ENCODE results near the gene TSKS.
A peak's percentile ranks its signal among the peaks of the same experiment; 100 is the strongest.

TSKS gene

GRCh38 chr19:49749055-49749716 lies 13.9 kb downstream of the TSKS start:
- Histone ChIP-seq H2BK120ac (ENCODE audit: low read depth, low read length) (no peak overlapping the region), H2BK15ac (replicated peaks; ENCODE audit: low read depth) (no peak overlapping the region), H3K23ac (ENCODE audit: low read length) (no peak overlapping the region), H3K56ac (ENCODE audit: low read length) (no peak overlapping the region), H3K18ac (ENCODE audit: low read length) (no peak overlapping the region), H3K27ac (ENCODE audit: low read depth, low read length) (no peak overlapping the region), H3K79me1 (ENCODE audit: low read length) (no peaks in the 10 kb centered on the region), H3K36me3 (ENCODE audit: control insufficient read depth, insufficient read depth, low read length) (no peaks in the 10 kb centered on the region), H3K4me3 (ENCODE audit: low read length) (no peak overlapping the region), H3K79me2 (ENCODE audit: control insufficient read depth, insufficient read depth, low read length) (no peaks in the 10 kb centered on the region), H2BK5ac (ENCODE audit: low read length) (no peak overlapping the region), H3K4ac (ENCODE audit: low read depth, low read length) (no peak overlapping the region), H3K9ac (ENCODE audit: low read length) (no peak overlapping the region), H2AK5ac (ENCODE audit: low read length) (no peak overlapping the region), H4K5ac (ENCODE audit: low read length) (no peak overlapping the region), H4K8ac (ENCODE audit: low read depth, low read length) (no peak overlapping the region), H3K27me3 (ENCODE audit: insufficient read depth, low read length, poor library complexity) (no peaks in the 10 kb centered on the region), H3K4me1 (ENCODE audit: control insufficient read depth, low read depth, low read length) (peaks cover 2% of the 10 kb centered on the region), H3K4me2 (ENCODE audit: low read length) (no peak overlapping the region)
- no CpG with 5 or more reads among the region's 6 CpGs for WGBS (ENCODE audit: extremely low coverage, insufficient coverage, low lambda C conversion rate)
- peak; percentile 55 for DNase-seq

GRCh38 chr19:49746206-49746958 lies 16.7 kb downstream of the TSKS start:
- peak overlapping the region; percentile 29 for H3K56ac ChIP-seq (ENCODE audit: low read length)
- H3K18ac ChIP-seq (ENCODE audit: low read length) = no peak overlapping the region
- H3K9ac ChIP-seq (ENCODE audit: low read length) = peak overlapping the region; percentile 6
- H2BK5ac ChIP-seq (ENCODE audit: low read length) = no peak overlapping the region
- H4K8ac ChIP-seq (ENCODE audit: low read depth, low read length) = no peak overlapping the region
- no peak overlapping the region for H2AK5ac ChIP-seq (ENCODE audit: low read length)
- no peak overlapping the region for H3K27ac ChIP-seq (ENCODE audit: low read depth, low read length)
- no peak overlapping the region for H4K5ac ChIP-seq (ENCODE audit: low read length)
- no peaks in the 10 kb centered on the region for H3K27me3 ChIP-seq (ENCODE audit: insufficient read depth, low read length, poor library complexity)
- no peaks in the 10 kb centered on the region for H3K79me1 ChIP-seq (ENCODE audit: low read length)
- no peak overlapping the region for H2BK120ac ChIP-seq (ENCODE audit: low read depth, low read length)
- no peak overlapping the region for H3K4me3 ChIP-seq (ENCODE audit: low read length)
- no peak overlapping the region for H2BK15ac ChIP-seq (replicated peaks; ENCODE audit: low read depth)
- H3K4me2 ChIP-seq (ENCODE audit: low read length) = no peak overlapping the region
- no peak overlapping the region for H3K4ac ChIP-seq (ENCODE audit: low read depth, low read length)
- H3K23ac ChIP-seq (ENCODE audit: low read length) = no peak overlapping the region
- DNase-seq = peak; percentile 94
- no peaks in the 10 kb centered on the region for H3K79me2 ChIP-seq (ENCODE audit: control insufficient read depth, insufficient read depth, low read length)
- no peaks in the 10 kb centered on the region for H3K36me3 ChIP-seq (ENCODE audit: control insufficient read depth, insufficient read depth, low read length)
- WGBS (ENCODE audit: extremely low coverage, insufficient coverage, low lambda C conversion rate) = no CpG with 5 or more reads among the region's 52 CpGs
- peaks cover 1% of the 10 kb centered on the region for H3K4me1 ChIP-seq (ENCODE audit: control insufficient read depth, low read depth, low read length)

GRCh38 chr19:49744946-49745381 lies 18.1 kb downstream of the TSKS start:
- no peak overlapping the region for H2BK5ac ChIP-seq (ENCODE audit: low read length)
- no peak overlapping the region for H2BK15ac ChIP-seq (replicated peaks; ENCODE audit: low read depth)
- H3K36me3 ChIP-seq (ENCODE audit: control insufficient read depth, insufficient read depth, low read length) = no peaks in the 10 kb centered on the region
- no peak overlapping the region for H4K8ac ChIP-seq (ENCODE audit: low read depth, low read length)
- no peaks in the 10 kb centered on the region for H3K27me3 ChIP-seq (ENCODE audit: insufficient read depth, low read length, poor library complexity)
- H3K4me2 ChIP-seq (ENCODE audit: low read length) = no peak overlapping the region
- no peaks in the 10 kb centered on the region for H3K4me1 ChIP-seq (ENCODE audit: control insufficient read depth, low read depth, low read length)
- no peak overlapping the region for H2AK5ac ChIP-seq (ENCODE audit: low read length)
- no peaks in the 10 kb centered on the region for H3K79me2 ChIP-seq (ENCODE audit: control insufficient read depth, insufficient read depth, low read length)
- no peak overlapping the region for H3K56ac ChIP-seq (ENCODE audit: low read length)
- no peak overlapping the region for H3K23ac ChIP-seq (ENCODE audit: low read length)
- no peak overlapping the region for H3K4me3 ChIP-seq (ENCODE audit: low read length)
- DNase-seq = peak; percentile 78
- H3K79me1 ChIP-seq (ENCODE audit: low read length) = no peaks in the 10 kb centered on the region
- H3K4ac ChIP-seq (ENCODE audit: low read depth, low read length) = no peak overlapping the region
- H3K27ac ChIP-seq (ENCODE audit: low read depth, low read length) = no peak overlapping the region
- H3K18ac ChIP-seq (ENCODE audit: low read length) = no peak overlapping the region
- no peak overlapping the region for H2BK120ac ChIP-seq (ENCODE audit: low read depth, low read length)
- no CpG with 5 or more reads among the region's 23 CpGs for WGBS (ENCODE audit: extremely low coverage, insufficient coverage, low lambda C conversion rate)
- no peak overlapping the region for H4K5ac ChIP-seq (ENCODE audit: low read length)
- H3K9ac ChIP-seq (ENCODE audit: low read length) = no peak overlapping the region

GRCh38 chr19:49741210-49741844 lies 21.8 kb downstream of the TSKS start:
- H2BK120ac ChIP-seq (ENCODE audit: low read depth, low read length) = no peak overlapping the region
- H2AK5ac ChIP-seq (ENCODE audit: low read length) = no peak overlapping the region
- no peaks in the 10 kb centered on the region for H3K27me3 ChIP-seq (ENCODE audit: insufficient read depth, low read length, poor library complexity)
- H4K8ac ChIP-seq (ENCODE audit: low read depth, low read length) = no peak overlapping the region
- no peak overlapping the region for H3K23ac ChIP-seq (ENCODE audit: low read length)
- H3K56ac ChIP-seq (ENCODE audit: low read length) = no peak overlapping the region
- no peaks in the 10 kb centered on the region for H3K79me2 ChIP-seq (ENCODE audit: control insufficient read depth, insufficient read depth, low read length)
- H3K4me1 ChIP-seq (ENCODE audit: control insufficient read depth, low read depth, low read length) = no peaks in the 10 kb centered on the region
- H2BK15ac ChIP-seq (replicated peaks; ENCODE audit: low read depth) = no peak overlapping the region
- H3K9ac ChIP-seq (ENCODE audit: low read length) = no peak overlapping the region
- no peak overlapping the region for H3K18ac ChIP-seq (ENCODE audit: low read length)
- no peak overlapping the region for H2BK5ac ChIP-seq (ENCODE audit: low read length)
- H3K4ac ChIP-seq (ENCODE audit: low read depth, low read length) = no peak overlapping the region
- H3K4me3 ChIP-seq (ENCODE audit: low read length) = no peak overlapping the region
- H4K5ac ChIP-seq (ENCODE audit: low read length) = no peak overlapping the region
- no CpG with 5 or more reads among the region's 9 CpGs for WGBS (ENCODE audit: extremely low coverage, insufficient coverage, low lambda C conversion rate)
- no peaks in the 10 kb centered on the region for H3K36me3 ChIP-seq (ENCODE audit: control insufficient read depth, insufficient read depth, low read length)
- no peak for DNase-seq
- no peak overlapping the region for H3K4me2 ChIP-seq (ENCODE audit: low read length)
- H3K79me1 ChIP-seq (ENCODE audit: low read length) = no peaks in the 10 kb centered on the region
- no peak overlapping the region for H3K27ac ChIP-seq (ENCODE audit: low read depth, low read length)

GRCh38 chr19:49739933-49740332 lies 23.2 kb downstream of the TSKS start:
- Histone ChIP-seq H4K5ac (ENCODE audit: low read length) (no peak overlapping the region), H3K18ac (ENCODE audit: low read length) (no peak overlapping the region), H2BK5ac (ENCODE audit: low read length) (no peak overlapping the region), H3K4me1 (ENCODE audit: control insufficient read depth, low read depth, low read length) (no peaks in the 10 kb centered on the region), H2AK5ac (ENCODE audit: low read length) (no peak overlapping the region), H3K27me3 (ENCODE audit: insufficient read depth, low read length, poor library complexity) (no peaks in the 10 kb centered on the region), H3K36me3 (ENCODE audit: control insufficient read depth, insufficient read depth, low read length) (no peaks in the 10 kb centered on the region), H2BK15ac (replicated peaks; ENCODE audit: low read depth) (no peak overlapping the region), H4K8ac (ENCODE audit: low read depth, low read length) (no peak overlapping the region), H3K4me2 (ENCODE audit: low read length) (no peak overlapping the region), H3K4ac (ENCODE audit: low read depth, low read length) (no peak overlapping the region), H3K56ac (ENCODE audit: low read length) (no peak overlapping the region), H2BK120ac (ENCODE audit: low read depth, low read length) (no peak overlapping the region), H3K9ac (ENCODE audit: low read length) (no peak overlapping the region), H3K27ac (ENCODE audit: low read depth, low read length) (no peak overlapping the region), H3K79me1 (ENCODE audit: low read length) (no peaks in the 10 kb centered on the region), H3K23ac (ENCODE audit: low read length) (no peak overlapping the region), H3K4me3 (ENCODE audit: low read length) (no peak overlapping the region), H3K79me2 (ENCODE audit: control insufficient read depth, insufficient read depth, low read length) (no peaks in the 10 kb centered on the region)
- no CpG with 5 or more reads among the region's 10 CpGs for WGBS (ENCODE audit: extremely low coverage, insufficient coverage, low lambda C conversion rate)
- DNase-seq = no peak
